Measurements from ENCODE around the gene DUSP14.

DUSP14 gene

DNA sequence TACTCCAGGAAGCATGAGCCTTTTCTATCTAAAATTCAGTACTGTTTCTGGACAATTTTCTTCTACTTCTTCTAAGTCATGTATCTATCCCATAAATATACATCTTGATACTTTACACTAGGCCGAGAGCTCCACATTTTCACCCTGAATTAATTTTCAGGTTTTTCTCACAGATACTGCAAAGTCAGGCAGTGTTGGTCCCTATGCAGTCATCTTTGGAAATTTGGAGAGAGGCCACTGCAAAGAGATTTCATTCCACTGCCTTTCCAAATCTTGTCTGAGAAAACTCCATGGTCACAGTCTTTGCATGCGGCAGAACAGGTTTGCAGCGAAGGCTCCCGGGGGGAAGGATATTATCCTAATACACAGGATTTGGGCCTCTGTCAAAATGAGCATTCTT is 28.2 kb downstream of the DUSP14 start:
- no peak for DNase-seq (ENCODE audit: low spot score)

- no peak for DNase-seq (ENCODE audit: low spot score)
These were observed 29.1 kb downstream of the DUSP14 start for GRCh38 chr17:37518826-37519225.

GRCh38 chr17:37519251-37519985 is 29.7 kb downstream of the DUSP14 start:
- no peak for DNase-seq (ENCODE audit: low spot score)

- no peak for DNase-seq (ENCODE audit: low spot score)
These were observed 30.5 kb downstream of the DUSP14 start for GRCh38 chr17:37520174-37520573.

DNA sequence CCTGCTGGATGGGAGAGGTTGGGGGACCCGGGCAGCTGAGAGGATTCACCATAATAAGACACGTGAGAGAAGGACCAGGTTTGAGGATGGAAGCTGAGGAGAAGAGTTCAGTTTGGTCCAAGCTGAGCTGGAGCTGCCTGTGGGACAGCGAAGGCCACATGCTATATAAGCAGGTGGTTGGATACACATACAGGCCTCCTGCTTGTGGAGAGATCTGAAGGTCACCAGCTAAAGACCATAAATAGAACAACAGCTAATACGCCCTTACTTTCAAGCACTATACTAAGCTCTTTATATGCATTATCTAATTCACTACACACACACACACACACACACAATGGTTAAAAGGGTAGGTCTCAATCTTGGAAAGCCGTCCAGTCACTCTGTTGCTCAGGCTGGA is 32.1 kb downstream of the DUSP14 start:
- no peak for DNase-seq (ENCODE audit: low spot score)

GRCh38 chr17:37523715-37524219 is 34.1 kb downstream of the DUSP14 start:
- no peak for DNase-seq (ENCODE audit: low spot score)

GRCh38 chr17:37527249-37527851 is 37.7 kb downstream of the DUSP14 start:
- DNase-seq (ENCODE audit: low spot score): peak; percentile 50

- DNase-seq (ENCODE audit: low spot score): no peak
These were observed 40.7 kb downstream of the DUSP14 start for GRCh38 chr17:37530420-37530819.

DNA sequence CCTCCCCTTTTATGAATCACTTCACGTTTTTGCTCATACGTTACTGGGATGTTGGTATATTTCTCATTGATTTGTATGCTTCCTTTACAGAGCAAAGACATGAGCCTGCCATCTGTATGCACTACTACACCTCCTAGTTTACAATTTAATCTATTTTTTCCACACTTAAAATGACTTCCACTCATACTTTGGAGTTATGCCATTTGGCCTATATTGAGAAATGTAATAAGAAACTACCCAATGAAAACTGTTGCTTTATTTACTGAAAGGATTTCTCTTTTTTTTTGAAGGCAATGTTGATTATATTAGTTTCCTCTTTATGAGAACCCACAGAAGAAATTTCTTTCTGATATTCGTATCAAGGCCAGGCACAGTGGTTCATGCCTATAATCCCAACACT is 43.1 kb downstream of the DUSP14 start:
- no peak for DNase-seq (ENCODE audit: low spot score)

- no peak for DNase-seq (ENCODE audit: low spot score)
These were observed 46.2 kb downstream of the DUSP14 start for GRCh38 chr17:37535906-37536305.

DNA sequence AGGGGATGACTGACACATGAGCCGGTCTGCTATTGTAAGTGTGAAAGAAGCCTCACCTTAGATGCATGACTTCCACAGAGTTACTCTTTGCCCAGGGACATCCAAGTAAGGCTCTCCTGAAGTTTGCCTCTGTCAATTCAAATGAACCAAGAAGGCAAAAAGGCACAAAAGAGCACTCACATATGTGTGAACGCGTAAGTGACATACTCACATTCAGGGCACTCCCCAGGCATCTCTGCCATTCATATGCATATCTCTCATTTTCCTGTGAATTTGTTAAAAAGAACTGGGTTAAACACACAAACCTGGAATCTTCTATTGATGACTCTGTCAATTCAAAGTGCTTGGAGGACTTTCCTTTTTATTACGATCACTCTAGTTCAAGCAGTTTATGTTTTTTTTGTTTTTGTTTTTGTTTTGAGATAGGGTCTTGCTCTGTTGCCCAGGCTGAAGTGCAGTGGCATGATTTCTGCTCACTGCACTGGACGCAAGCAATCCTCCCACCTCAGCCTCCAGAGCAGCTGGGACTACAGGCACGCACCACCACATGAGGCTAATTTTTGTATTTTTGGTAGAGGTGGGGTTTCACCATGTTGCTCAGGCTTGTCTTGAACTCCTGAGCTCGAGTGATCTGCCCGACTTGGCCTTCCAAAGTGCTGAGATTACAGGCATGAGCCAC is 49.4 kb downstream of the DUSP14 start:
- DNase-seq (ENCODE audit: low spot score): no peak

- DNase-seq (ENCODE audit: low spot score): no peak
These were observed 52.4 kb downstream of the DUSP14 start for GRCh38 chr17:37541880-37542660.

GRCh38 chr17:37543637-37544052 is 54.0 kb downstream of the DUSP14 start:
- no peak for DNase-seq (ENCODE audit: low spot score)

DNA sequence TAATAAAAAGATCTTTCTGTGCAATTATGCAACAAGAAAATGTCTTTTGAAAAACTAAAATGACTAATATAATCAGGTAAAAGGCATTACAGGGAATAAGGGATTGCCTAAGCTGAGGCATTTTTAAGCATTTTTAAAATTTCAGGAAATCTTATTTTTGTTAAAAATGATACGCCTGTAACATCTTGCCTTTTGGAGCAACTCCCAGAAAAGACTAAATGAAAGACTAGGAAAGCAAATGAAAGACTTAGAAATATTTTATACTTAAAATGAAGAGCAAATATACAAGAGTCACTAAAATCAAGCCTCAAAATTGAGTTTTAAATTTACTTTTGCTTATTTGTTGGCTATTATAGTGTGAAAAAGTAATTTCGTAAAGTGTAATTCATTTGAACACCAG is 55.8 kb downstream of the DUSP14 start:
- no peak for DNase-seq (ENCODE audit: low spot score)

- DNase-seq (ENCODE audit: low spot score): no peak
These were observed 56.6 kb downstream of the DUSP14 start for GRCh38 chr17:37546302-37546701.

DNA sequence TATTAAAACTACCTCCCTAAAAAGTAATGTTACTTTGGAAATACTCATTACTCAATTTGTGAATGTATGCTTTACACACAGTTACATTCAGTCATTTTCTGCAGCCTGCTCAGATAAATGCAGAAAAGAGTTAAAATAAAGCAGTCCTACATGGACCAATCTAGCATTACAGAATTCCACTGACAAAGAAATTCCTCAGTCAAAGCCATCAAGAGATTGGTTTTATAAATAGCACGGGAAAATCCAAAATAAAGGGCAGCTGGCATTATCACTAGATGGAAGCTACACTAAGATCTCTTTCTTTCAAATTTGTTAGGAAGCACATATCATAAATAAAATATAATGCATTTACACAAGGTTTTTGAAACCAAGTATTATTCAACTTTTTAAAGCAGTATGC is 58.3 kb downstream of the DUSP14 start:
- DNase-seq (ENCODE audit: low spot score): no peak

DNA sequence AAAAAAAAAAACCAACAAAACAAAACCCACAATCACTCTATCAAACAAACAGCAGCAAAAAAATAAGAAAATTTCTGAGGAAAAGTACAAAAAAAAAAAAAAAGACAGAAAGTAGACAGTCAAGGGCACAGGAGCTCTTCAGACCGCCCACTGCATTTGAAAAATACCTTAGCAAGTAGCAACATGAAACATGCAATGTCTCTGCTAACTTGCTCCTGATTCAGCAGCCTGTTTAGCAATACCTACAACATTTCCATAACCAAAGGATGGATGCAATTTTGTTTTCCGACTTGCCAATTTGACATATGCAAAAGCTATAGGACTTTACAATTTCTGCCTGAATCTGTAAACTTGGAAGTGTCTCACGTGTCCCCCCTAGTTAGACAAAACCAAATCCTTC is 62.1 kb downstream of the DUSP14 start:
- DNase-seq (ENCODE audit: low spot score): peak; percentile 7

DNA sequence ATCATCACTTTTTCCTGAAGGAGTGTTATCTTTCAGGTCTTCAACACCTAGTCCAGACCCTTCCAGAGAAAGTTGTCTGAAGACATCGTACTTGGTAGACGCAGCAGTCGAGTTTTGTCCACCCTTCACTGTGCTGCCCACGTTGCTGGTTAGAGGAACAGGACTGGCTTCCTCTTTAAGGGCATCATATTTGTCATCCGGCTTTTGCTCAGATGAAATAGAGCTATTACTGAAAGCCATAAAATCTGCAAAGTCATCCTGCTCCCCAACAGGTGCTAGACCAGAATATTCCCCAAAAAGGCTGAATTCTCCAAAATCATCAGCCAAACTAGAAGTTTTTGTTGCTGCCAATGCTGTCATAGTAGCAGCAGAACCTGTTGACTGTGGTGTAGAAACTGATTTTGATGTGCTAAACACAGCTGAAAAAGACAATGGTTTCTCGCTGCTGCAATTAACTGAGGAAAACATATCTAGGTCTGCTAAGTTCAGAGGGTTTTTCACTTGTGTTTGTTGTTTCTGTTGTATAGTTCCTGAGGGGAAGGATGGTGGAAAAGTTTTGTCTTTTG is 63.8 kb downstream of the DUSP14 start:
- DNase-seq (ENCODE audit: low spot score): no peak

- no peak for DNase-seq (ENCODE audit: low spot score)
These were observed 65.7 kb downstream of the DUSP14 start for GRCh38 chr17:37555386-37555785.

DNA sequence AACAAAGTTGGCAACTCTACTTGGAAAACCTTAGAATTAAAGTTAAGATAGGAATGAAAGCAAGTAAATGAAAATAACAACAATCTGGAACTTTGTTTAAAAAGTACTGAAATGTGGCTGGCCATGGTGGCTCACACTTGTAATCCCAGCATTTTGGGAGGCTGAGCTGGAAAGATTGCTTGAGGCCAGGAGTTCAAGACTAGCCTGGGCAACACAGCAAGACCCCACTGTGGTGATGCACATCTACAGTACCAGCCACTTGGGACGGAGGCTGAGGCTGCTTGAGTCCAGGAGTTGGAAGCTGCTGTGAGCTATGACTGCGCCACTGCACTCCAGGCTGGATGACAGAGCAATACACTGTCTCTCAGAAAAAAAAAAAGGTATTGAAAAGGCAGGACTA is 67.8 kb downstream of the DUSP14 start:
- DNase-seq (ENCODE audit: low spot score): no peak

DNA sequence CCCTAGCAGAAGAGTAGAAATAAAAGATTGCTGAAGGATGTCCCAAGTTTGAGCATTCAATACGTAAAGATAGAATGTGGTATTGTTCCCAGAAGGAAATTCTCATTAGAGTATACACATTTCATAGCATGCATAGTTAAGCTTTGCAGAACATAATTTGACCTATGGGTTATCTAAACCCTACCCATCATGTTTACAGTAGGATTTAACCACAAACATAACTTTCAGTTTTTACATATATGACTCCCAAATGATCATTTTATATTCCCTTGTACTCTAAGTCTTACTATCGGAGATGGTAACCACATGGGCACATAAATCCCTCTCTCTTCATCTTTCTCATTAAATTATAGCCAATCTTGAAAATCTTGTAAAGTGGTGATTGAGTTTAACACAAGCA is 68.6 kb downstream of the DUSP14 start:
- no peak for DNase-seq (ENCODE audit: low spot score)
